IMR-90 (cell line): ENCODE data around the gene IL4R. TPM values are rescaled to one million over a fixed set of nuclear protein-coding genes. Genes with fewer than 3 reads are reported as not detected.
A peak's percentile ranks its signal among the peaks of the same experiment; 100 is the strongest.

ENCODE experiments used
- ATAC-seq: fragments of 200-7000 bp; cut with Tn5 transposase; 2 replicates; pipeline ENCODE4 v1.9.1; 2020; ENCODE audit warnings: low read depth, mild to moderate bottlenecking, moderate library complexity
- BruUV-seq: library from RNA; stranded (reverse); fragments of 400-500 nt; replicated peaks from 2 replicates; lab custom pipeline; 2021; lab: Mats Ljungman, UMichigan
- CTCF ChIA-PET: fragments of 300-600 bp; formaldehyde crosslinking; extraction: SDS; loops from one replicate; lab custom pipeline; 2021; ENCODE audit warnings: antibody characterized with exemption; lab: Yijun Ruan, JAX
- POLR2A ChIA-PET: fragments of 300-600 bp; sonication (Branson Sonifier 250); formaldehyde crosslinking; loops from one replicate; lab custom pipeline; 2022; ENCODE audit warnings: antibody characterized with exemption; ENCODE audit not compliant: unreplicated experiment; lab: Charles Lee
- DNase-seq: peaks from one replicate; pipeline ENCODE4 v3.0.0; 2013
- H2AFZ ChIP-seq: replicated peaks from 2 replicates; pipeline ENCODE3; 2013; ENCODE audit warnings: low read length, mild to moderate bottlenecking; ENCODE audit not compliant: poor library complexity
- H2AK5ac ChIP-seq: 2 replicates; pipeline ENCODE4 v1.6.1; 2013; ENCODE audit warnings: low read depth, low read length, inconsistent platforms
- H2AK9ac ChIP-seq: replicated peaks from 2 replicates; pipeline ENCODE3; 2013; ENCODE audit warnings: mild to moderate bottlenecking, low read depth, low read length, moderate library complexity; ENCODE audit not compliant: poor library complexity
- H2BK120ac ChIP-seq: 2 replicates; pipeline ENCODE4 v1.6.1; 2013; ENCODE audit warnings: low read depth, low read length, inconsistent platforms
- H2BK15ac ChIP-seq: 3 replicates; pipeline ENCODE4 v1.6.1; 2013; ENCODE audit warnings: low read depth, low read length, inconsistent platforms
- H2BK20ac ChIP-seq: 2 replicates; pipeline ENCODE4 v1.6.1; 2013; ENCODE audit warnings: low read depth, mild to moderate bottlenecking, inconsistent platforms, low read length, moderate library complexity
- H2BK5ac ChIP-seq: 2 replicates; pipeline ENCODE4 v1.6.1; 2013; ENCODE audit warnings: mild to moderate bottlenecking, low read depth, low read length, inconsistent platforms; ENCODE audit not compliant: poor library complexity, severe bottlenecking
- H3K14ac ChIP-seq: replicated peaks from 2 replicates; pipeline ENCODE4 v1.6.1; 2013; ENCODE audit warnings: low read depth, low read length, inconsistent platforms
- H3K18ac ChIP-seq: 2 replicates; pipeline ENCODE4 v1.6.1; 2013; ENCODE audit warnings: low read depth, low read length, control low read depth
- H3K23ac ChIP-seq: 2 replicates; pipeline ENCODE4 v1.6.1; 2013; ENCODE audit warnings: low read depth, low read length, inconsistent platforms
- H3K27ac ChIP-seq: 2 replicates; pipeline ENCODE4 v1.5.1; 2013; ENCODE audit warnings: mild to moderate bottlenecking, control low read depth, low read length; ENCODE audit not compliant: insufficient read depth
- H3K27me3 ChIP-seq: 2 replicates; pipeline ENCODE4 v1.6.1; 2013; ENCODE audit warnings: low read length; ENCODE audit not compliant: control insufficient read depth, insufficient read depth
- H3K36me3 ChIP-seq: 2 replicates; pipeline ENCODE4 v1.6.1; 2013; ENCODE audit warnings: low read length, mixed read lengths; ENCODE audit not compliant: control insufficient read depth, insufficient read depth
- H3K4ac ChIP-seq: 2 replicates; pipeline ENCODE4 v1.6.1; 2013; ENCODE audit warnings: low read depth, low read length, inconsistent platforms
- H3K4me1 ChIP-seq: 2 replicates; pipeline ENCODE4 v1.6.1; 2013; ENCODE audit warnings: low read length, mixed read lengths; ENCODE audit not compliant: control insufficient read depth, insufficient read depth
- H3K4me2 ChIP-seq: 2 replicates; pipeline ENCODE4 v1.6.1; 2013; ENCODE audit warnings: low read depth, mild to moderate bottlenecking, control low read depth, low read length, moderate library complexity
- H3K4me3 ChIP-seq: 2 replicates; pipeline ENCODE4 v1.5.1; 2013; ENCODE audit warnings: low read depth, mild to moderate bottlenecking, control low read depth, low read length, moderate library complexity; ENCODE audit not compliant: insufficient read depth
- H3K56ac ChIP-seq: 2 replicates; pipeline ENCODE4 v1.6.1; 2013; ENCODE audit warnings: low read length, inconsistent platforms; ENCODE audit not compliant: insufficient read depth; ENCODE audit errors: extremely low read depth
- H3K79me1 ChIP-seq, 2 experiments: 2 replicates each; pipeline ENCODE4 v1.6.1; 2013; ENCODE audit warnings: low read length in 2 of 2, inconsistent platforms in 1 of 2, low read depth in 1 of 2
- H3K9ac ChIP-seq: 2 replicates; pipeline ENCODE4 v1.6.1; 2013; ENCODE audit warnings: low read depth, low read length, control low read depth
- H3K9me1 ChIP-seq: 2 replicates; pipeline ENCODE4 v1.6.1; 2013; ENCODE audit warnings: low read length, inconsistent platforms; ENCODE audit not compliant: insufficient read depth
- H3K9me3 ChIP-seq: 2 replicates; pipeline ENCODE4 v1.6.1; 2013; ENCODE audit warnings: low read length; ENCODE audit not compliant: control insufficient read depth, insufficient read depth
- H4K20me1 ChIP-seq: 2 replicates; pipeline ENCODE4 v1.6.1; 2013; ENCODE audit warnings: low read length, inconsistent platforms; ENCODE audit not compliant: insufficient read depth
- H4K5ac ChIP-seq: 2 replicates; pipeline ENCODE4 v1.6.1; 2013; ENCODE audit warnings: mild to moderate bottlenecking, low read depth, low read length, control low read depth
- H4K8ac ChIP-seq, 2 experiments: 2 replicates each; pipeline ENCODE4 v1.6.1; 2013; ENCODE audit warnings: low read depth in 2 of 2, low read length in 2 of 2, control low read depth in 1 of 2, inconsistent platforms in 1 of 2
- H4K91ac ChIP-seq: 2 replicates; pipeline ENCODE4 v1.6.1; 2013; ENCODE audit warnings: low read depth, low read length, inconsistent platforms; ENCODE audit not compliant: insufficient read depth
- CEBPB ChIP-seq: IDR thresholded peaks from 2 replicates; pipeline ENCODE4 v1.6.1; 2012; ENCODE audit warnings: low read depth, low read length, improper control_type of control experiment
- USF2 ChIP-seq: fragments of 150-350 bp; IDR thresholded peaks from 2 replicates; pipeline ENCODE4 v1.6.1; 2017; ENCODE audit warnings: mild to moderate bottlenecking, antibody characterized with exemption, low read length, low read depth
- WGBS, 2 experiments: methylation state at CpG; one replicate each; pipeline versions ENCODE4 v1.1.5 to v1.1.7; 2013; ENCODE audit warnings: missing lambda C conversion rate in 2 of 2; ENCODE audit not compliant: insufficient read length in 1 of 2; ENCODE audit errors: extremely low coverage in 2 of 2; 5-methylcytosine and 5-hydroxymethylcytosine counted together
- dilution Hi-C: fragments of 300-500 bp; cut with HindIII; formaldehyde crosslinking; loops from one replicate; pipeline ENCODE4 v1.14.3; 2018; ENCODE audit warnings: low sequenced_read_pairs; ENCODE audit not compliant: unreplicated experiment
- in situ Hi-C: fragments of 300-500 bp; cut with MboI; formaldehyde crosslinking; loops from 3 replicates; pipeline ENCODE4 v1.14.3; 2019; ENCODE audit warnings: low sequenced_read_pairs, inconsistent platforms, mixed read lengths
- intact Hi-C: fragments of 100-400 bp; cut with micrococcal nuclease; formaldehyde crosslinking; loops from 2 replicates; pipeline ENCODE4 v1.10.0; 2022
- polyA plus RNA-seq, 3 experiments: library from polyadenylated mRNA; depleted of rRNA; stranded (reverse); fragments of >200 nt; gene quantifications; 2 replicates each; pipeline ENCODE4 v1.2.3, GENCODE V29; 2012; ENCODE audit warnings: low replicate concordance in 1 of 3
- total RNA-seq: library from RNA; depleted of rRNA; stranded (reverse); fragments of >200 nt; gene quantifications from 2 replicates; pipeline ENCODE4 v1.2.3, GENCODE V29; 2012

IL4R gene
- total and polyA plus RNA-seq, 2 of the 4 experiments (the other 2 are of a cell fraction): 6.3 to 18.7 TPM

- POLR2A ChIA-PET: no interaction called here
- no peak for TF ChIP-seq USF2
- TF ChIP-seq CEBPB: no peak
- H2AK5ac ChIP-seq: 0 out of 2 replicates have a peak overlapping the region, but pooled peaks have one; percentile 31
- H2AFZ ChIP-seq: no peak overlapping the region
- H3K4me1 ChIP-seq: no peaks in the 10 kb centered on the region
- H3K9me3 ChIP-seq: no peaks in the 10 kb centered on the region
- in situ Hi-C loops: no loop called here
- intact Hi-C loops: no loop called here
- no peaks in the 10 kb centered on the region for H4K20me1 ChIP-seq
- WGBS, 2 experiments: 84% methylated on average over 7 of the region's 9 CpGs; no CpG with 5 or more reads in 1 of the 2 experiments
- no peak overlapping the region for H3K4me2 ChIP-seq
- H3K4me3 ChIP-seq: no peak overlapping the region
- no peak overlapping the region for H2BK20ac ChIP-seq
- CTCF ChIA-PET: no interaction called here
- H2BK5ac ChIP-seq: peak overlapping the region; percentile 59
- no peak for ATAC-seq
- no peak overlapping the region for H4K8ac ChIP-seq
- no peaks in the 10 kb centered on the region for H3K27me3 ChIP-seq
- H2AK9ac ChIP-seq: no peak overlapping the region
- H3K4ac ChIP-seq: no peak overlapping the region
- peaks cover 2% of the 10 kb centered on the region; the same call in 1 of the 2 replicates for H3K9me1 ChIP-seq
- dilution Hi-C loops: no loop called here
- H3K23ac ChIP-seq: no peak overlapping the region
- H4K91ac ChIP-seq: no peak overlapping the region
- no peak overlapping the region for H4K5ac ChIP-seq
- H3K27ac ChIP-seq: no peak overlapping the region
- no peak overlapping the region for H3K14ac ChIP-seq
- no peak overlapping the region for H3K56ac ChIP-seq
- H3K18ac ChIP-seq: no peak overlapping the region
- H3K36me3 ChIP-seq: no peaks in the 10 kb centered on the region
- no peak overlapping the region for H2BK120ac ChIP-seq
- no peaks in the 10 kb centered on the region; a peak in 1 of 4 replicates for H3K79me1 ChIP-seq
- no peak overlapping the region for H2BK15ac ChIP-seq
- no peak for DNase-seq
- no TSS peak for BruUV-seq
- H3K9ac ChIP-seq: no peak overlapping the region
These were observed 7.8 kb upstream of the IL4R start for GRCh38 chr16:27305839-27306442.
